Effector memory CD4-positive, alpha-beta T cell (primary cell): ENCODE data around the gene BTBD9.

Source experiments
- DNase-seq, 3 donors: peaks; one replicate each; pipeline ENCODE4 v3.0.0-alpha.2; 2020
- H3K27ac ChIP-seq: 2 replicates; pipeline ENCODE4 v1.7.0; 2013; ENCODE audit warnings: mild to moderate bottlenecking, low read length, moderate library complexity; ENCODE audit not compliant: insufficient read depth, poor library complexity, severe bottlenecking
- H3K27me3 ChIP-seq: replicated peaks from 2 replicates; pipeline ENCODE4 v1.7.0; 2013; ENCODE audit warnings: mild to moderate bottlenecking, low read length; ENCODE audit not compliant: insufficient read depth, control insufficient read depth, poor library complexity, severe bottlenecking
- H3K36me3 ChIP-seq: 2 replicates; pipeline ENCODE4 v1.7.0; 2013; ENCODE audit warnings: mild to moderate bottlenecking, low read length, moderate library complexity; ENCODE audit not compliant: control insufficient read depth, insufficient read depth
- H3K4me1 ChIP-seq: 2 replicates; pipeline ENCODE4 v1.7.0; 2013; ENCODE audit warnings: low read length, mild to moderate bottlenecking; ENCODE audit not compliant: control insufficient read depth, insufficient read depth, poor library complexity, severe bottlenecking
- H3K4me3 ChIP-seq: 2 replicates; pipeline ENCODE4 v1.7.0; 2013; ENCODE audit warnings: low read length, low read depth, mild to moderate bottlenecking; ENCODE audit not compliant: insufficient read depth, poor library complexity, severe bottlenecking
- H3K9me3 ChIP-seq: 2 replicates; pipeline ENCODE4 v1.7.0; 2013; ENCODE audit warnings: mild to moderate bottlenecking, low read length, moderate library complexity; ENCODE audit not compliant: control insufficient read depth

The BTBD9 gene

GRCh38 chr6:38305995-38306681 lies 333.6 kb downstream of the BTBD9 start:
- Histone ChIP-seq H3K27me3 (no peaks in the 10 kb centered on the region), H3K4me1 (no peaks in the 10 kb centered on the region), H3K36me3 (no peaks in the 10 kb centered on the region), H3K4me3 (no peak overlapping the region), H3K27ac (no peak overlapping the region), H3K9me3 (no peaks in the 10 kb centered on the region)
- no peak for DNase-seq

GRCh38 chr6:38302838-38303237 lies 336.9 kb downstream of the BTBD9 start:
- H3K4me1 ChIP-seq, result no peaks in the 10 kb centered on the region
- H3K9me3 ChIP-seq, result no peaks in the 10 kb centered on the region
- no peak overlapping the region for H3K27ac ChIP-seq
- H3K36me3 ChIP-seq, result no peaks in the 10 kb centered on the region
- no peaks in the 10 kb centered on the region for H3K27me3 ChIP-seq
- DNase-seq, result no peak
- no peak overlapping the region for H3K4me3 ChIP-seq

GRCh38 chr6:38302081-38302480 lies 337.6 kb downstream of the BTBD9 start:
- Histone ChIP-seq H3K36me3 (no peaks in the 10 kb centered on the region), H3K4me1 (no peaks in the 10 kb centered on the region), H3K9me3 (no peaks in the 10 kb centered on the region), H3K4me3 (no peak overlapping the region), H3K27ac (no peak overlapping the region), H3K27me3 (no peaks in the 10 kb centered on the region)
- DNase-seq, result no peak

GRCh38 chr6:38290133-38290799 lies 349.5 kb downstream of the BTBD9 start:
- peaks cover 8% of the 10 kb centered on the region for H3K36me3 ChIP-seq
- no peaks in the 10 kb centered on the region for H3K4me1 ChIP-seq
- no peaks in the 10 kb centered on the region for H3K9me3 ChIP-seq
- no peak overlapping the region for H3K4me3 ChIP-seq
- no peaks in the 10 kb centered on the region for H3K27me3 ChIP-seq
- DNase-seq, result no peak
- no peak overlapping the region for H3K27ac ChIP-seq

- Histone ChIP-seq H3K36me3 (peaks cover 8% of the 10 kb centered on the region), H3K27me3 (no peaks in the 10 kb centered on the region)
- no peak for DNase-seq
Measured at GRCh38 chr6:38287487-38287886, 352.2 kb downstream of the BTBD9 start.

GRCh38 chr6:38284802-38285394 lies 354.8 kb downstream of the BTBD9 start:
- Histone ChIP-seq H3K27me3 (no peaks in the 10 kb centered on the region), H3K4me3 (no peak overlapping the region), H3K36me3 (peaks cover 8% of the 10 kb centered on the region), H3K4me1 (no peaks in the 10 kb centered on the region), H3K9me3 (no peaks in the 10 kb centered on the region), H3K27ac (no peak overlapping the region)
- no peak for DNase-seq

More at GRCh38 chr6:38287487-38287886, 352.2 kb downstream of the BTBD9 start:
- no peak overlapping the region for H3K4me3 ChIP-seq
- no peak overlapping the region for H3K27ac ChIP-seq
- H3K4me1 ChIP-seq, result no peaks in the 10 kb centered on the region
- no peaks in the 10 kb centered on the region for H3K9me3 ChIP-seq

- Histone ChIP-seq H3K4me1 (no peaks in the 10 kb centered on the region), H3K9me3 (no peaks in the 10 kb centered on the region), H3K4me3 (no peak overlapping the region), H3K36me3 (peaks cover 8% of the 10 kb centered on the region), H3K27me3 (no peaks in the 10 kb centered on the region), H3K27ac (no peak overlapping the region)
- DNase-seq, result no peak
Measured at GRCh38 chr6:38283734-38284362, 355.9 kb downstream of the BTBD9 start.

- Histone ChIP-seq H3K27ac (no peak overlapping the region), H3K27me3 (no peaks in the 10 kb centered on the region), H3K4me1 (no peaks in the 10 kb centered on the region), H3K9me3 (no peaks in the 10 kb centered on the region), H3K36me3 (peaks cover 4% of the 10 kb centered on the region), H3K4me3 (no peak overlapping the region)
- no peak for DNase-seq
Measured at GRCh38 chr6:38282911-38283310, 356.8 kb downstream of the BTBD9 start.

GRCh38 chr6:38281126-38281525 lies 358.6 kb downstream of the BTBD9 start:
- Histone ChIP-seq H3K27me3 (no peaks in the 10 kb centered on the region), H3K36me3 (no peaks in the 10 kb centered on the region), H3K4me1 (no peaks in the 10 kb centered on the region), H3K27ac (no peak overlapping the region), H3K9me3 (no peaks in the 10 kb centered on the region), H3K4me3 (no peak overlapping the region)
- DNase-seq, result no peak
